Endothelial cell of umbilical vein (primary cell): ENCODE results near the gene RAB11FIP3. TPM values are rescaled to one million over a fixed set of nuclear protein-coding genes. Genes with fewer than 3 reads are reported as not detected.

Experiments used
- BruUV-seq: library from RNA; stranded (reverse); fragments of 400-500 nt; replicated peaks from 2 replicates; lab custom pipeline; 2021; lab: Mats Ljungman, UMichigan
- CTCF ChIA-PET: fragments of 300-600, 350-600 bp; sonication (Branson Sonifier 250); formaldehyde crosslinking; loops from one replicate; lab custom pipeline; 2021; ENCODE audit warnings: antibody characterized with exemption, inconsistent platforms; lab: Charles Lee
- POLR2A ChIA-PET: fragments of 300-600, 350-600 bp; sonication (Branson Sonifier 250); formaldehyde crosslinking; loops from one replicate; lab custom pipeline; 2021; ENCODE audit warnings: antibody characterized with exemption, inconsistent platforms; lab: Charles Lee
- DNase-seq: peaks from one replicate; pipeline ENCODE4 v3.0.0-alpha.2; 2011; ENCODE audit warnings: low read depth, low spot score
- FAIRE-seq: peaks from 2 replicates; lab custom pipeline; 2011; peaks lifted over from hg19 to GRCh38; lab: Jason Lieb, UNC
- H2AFZ ChIP-seq: 2 replicates; pipeline ENCODE4 v1.6.0; 2012; ENCODE audit warnings: low read depth, low read length, control low read depth, inconsistent platforms
- H3K27ac ChIP-seq: 2 replicates; pipeline ENCODE4 v1.5.1; 2011; ENCODE audit warnings: low read depth, mild to moderate bottlenecking, control low read depth, low read length, moderate library complexity; ENCODE audit not compliant: insufficient read depth
- H3K27me3 ChIP-seq, 2 experiments: 2 replicates each; pipeline versions ENCODE4 v1.6.0 to v1.6.1; 2011; ENCODE audit warnings: low read length in 2 of 2, mixed read lengths in 1 of 2; ENCODE audit not compliant: control insufficient read depth in 2 of 2, insufficient read depth in 2 of 2
- H3K36me3 ChIP-seq, 2 experiments: 2 replicates in 1 of 2; 3 replicates in 1 of 2; pipeline ENCODE4 v1.5.1; 2011; ENCODE audit warnings: low read length in 2 of 2, mild to moderate bottlenecking in 1 of 2, moderate library complexity in 1 of 2; ENCODE audit not compliant: control insufficient read depth in 2 of 2, insufficient read depth in 2 of 2; ENCODE audit errors: extremely low read depth in 1 of 2
- H3K4me1 ChIP-seq: 3 replicates; pipeline ENCODE4 v1.5.1; 2011; ENCODE audit warnings: mild to moderate bottlenecking, low read length; ENCODE audit not compliant: control insufficient read depth, insufficient read depth; ENCODE audit errors: extremely low read depth
- H3K4me2 ChIP-seq: 2 replicates; pipeline ENCODE4 v1.6.1; 2011; ENCODE audit warnings: low read length, control low read depth, mixed read lengths; ENCODE audit not compliant: insufficient read depth
- H3K4me3 ChIP-seq, 3 experiments: fragments of 200-600 bp in 1 of 3; sonication (generic), shearing (Covaris generic) in 1 of 3; replicated peaks in 1 of 3; 2 replicates each; pipeline ENCODE4 v1.5.1; 2011 to 2016; ENCODE audit warnings: control low read depth in 3 of 3, low read length in 3 of 3, mild to moderate bottlenecking in 2 of 3, inconsistent platforms in 1 of 3, low read depth in 1 of 3, moderate library complexity in 1 of 3; ENCODE audit not compliant: insufficient read depth in 1 of 3
- H3K79me2 ChIP-seq: 2 replicates; pipeline ENCODE4 v1.6.0; 2012; ENCODE audit warnings: low read length, inconsistent platforms; ENCODE audit not compliant: control insufficient read depth, insufficient read depth
- H3K9ac ChIP-seq: replicated peaks from 2 replicates; pipeline ENCODE3; 2011; ENCODE audit warnings: low read length, control low read depth; ENCODE audit not compliant: insufficient read depth; ENCODE audit errors: extremely low read depth
- H3K9me1 ChIP-seq: replicated peaks from 3 replicates; pipeline ENCODE4 v1.6.0; 2011; ENCODE audit warnings: mild to moderate bottlenecking, low read length; ENCODE audit not compliant: control insufficient read depth, insufficient read depth; ENCODE audit errors: extremely low read depth
- H3K9me3 ChIP-seq: replicated peaks from 2 replicates; pipeline ENCODE4 v1.5.1; 2012; ENCODE audit warnings: low read length, inconsistent platforms; ENCODE audit not compliant: control insufficient read depth, insufficient read depth
- H4K20me1 ChIP-seq: replicated peaks from 2 replicates; pipeline ENCODE3; 2011; ENCODE audit warnings: mild to moderate bottlenecking, low read length; ENCODE audit not compliant: control insufficient read depth, insufficient read depth; ENCODE audit errors: extremely low read depth
- MYC ChIP-seq: IDR thresholded peaks from one replicate; pipeline ENCODE4 v1.6.1; 2011; ENCODE audit warnings: mild to moderate bottlenecking, low read depth, low read length
- POLR2A ChIP-seq: IDR thresholded peaks from 2 replicates; pipeline ENCODE4 v1.6.1; 2012; ENCODE audit warnings: low read depth, mild to moderate bottlenecking, control low read depth, low read length
- POLR2AphosphoS5 ChIP-seq: IDR thresholded peaks from 2 replicates; pipeline ENCODE4 v1.6.1; 2012; ENCODE audit warnings: low read depth, mild to moderate bottlenecking, control low read depth, low read length, moderate library complexity; ENCODE audit not compliant: insufficient read depth
- dilution Hi-C: fragments of 300-500 bp; cut with MboI; formaldehyde crosslinking; loops from one replicate; pipeline ENCODE4 v1.15.0; 2019; ENCODE audit warnings: low sequenced_read_pairs; ENCODE audit not compliant: extremely low pct_ligation_motif_present
- intact Hi-C: fragments of 100-400 bp; cut with micrococcal nuclease; formaldehyde crosslinking; loops from one replicate; pipeline ENCODE4 v1.10.0; 2022
- polyA plus RNA-seq, 4 experiments: library from polyadenylated mRNA; depleted of rRNA in 3 of 4; stranded (reverse) in 3 of 4; unstranded in 1 of 4; fragments of >200 nt; gene quantifications; 2 replicates each; pipeline versions ENCODE4 v1.2.1 to v1.2.3, GENCODE V29; 2011 to 2012; ENCODE audit warnings: missing spikeins in 1 of 4
- total RNA-seq: library from RNA; stranded (reverse); gene quantifications from 2 replicates; pipeline ENCODE4 v1.2.3, GENCODE V29; 2021
- TF ChIP-seq, protein P1 (sequence below): IDR thresholded peaks from 2 replicates; pipeline ENCODE4 v1.6.1; 2011; ENCODE audit not compliant: insufficient read depth, insufficient read length

Gene RAB11FIP3
- total and polyA plus RNA-seq, 2 donors (not counting 3 experiments of a cell fraction or from before 2014, with no cell fraction given), result 20.5 to 75.9 TPM

DNA sequence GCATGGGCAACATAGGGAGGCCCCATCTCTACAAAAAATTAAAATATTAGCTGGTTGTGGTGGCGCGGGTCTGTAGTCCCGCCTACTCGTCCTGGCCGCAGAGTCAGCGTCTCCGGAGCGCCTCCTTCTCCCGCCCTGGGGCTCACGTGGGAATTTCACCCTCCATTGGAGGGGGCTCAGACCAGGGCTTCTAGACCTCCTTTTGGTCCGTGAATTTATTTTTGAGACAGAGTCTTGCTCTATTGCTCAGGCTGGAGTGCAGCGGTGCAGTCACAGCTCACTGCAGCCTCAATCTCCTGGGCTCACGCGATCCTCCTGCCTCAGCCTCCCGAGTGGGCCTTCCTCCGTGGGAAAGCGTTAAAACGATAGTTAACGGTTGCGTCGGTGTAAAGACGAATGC is 28.8 kb upstream of the RAB11FIP3 start:
- dilution Hi-C loops (no loop called here), intact Hi-C loops (loop anchor here (1.0 to 2.0 kb wide), 2 partner anchors 12 to 130 kb away; partner anchors contain the start of gene CAPN15)
- H3K4me3 ChIP-seq, result peak overlapping the region in 2 of 3 experiments; percentile 57 to 72
- peak overlapping the region; percentile 71 for H3K9ac ChIP-seq
- ChIA-PET CTCF (interaction anchor here (0.8 kb wide), 2 partner anchors 28 to 101 kb away, joined by 3 read pairs; partner anchors contain the start of gene RAB11FIP3), POLR2A (interaction anchor here (0.6 kb wide), 1 partner anchor 9 kb away, joined by 3 read pairs; no protein-coding TSS in a partner anchor)
- H3K9me1 ChIP-seq, result no peaks in the 10 kb centered on the region
- no TSS peak for BruUV-seq
- H2AFZ ChIP-seq, result peak overlapping the region; percentile 77
- H3K4me2 ChIP-seq, result peak overlapping the region; percentile 67
- DNase-seq (peak; percentile 55), FAIRE-seq (peak; percentile 71)
- H3K27ac ChIP-seq, result no peak overlapping the region
- no peaks in the 10 kb centered on the region for H3K9me3 ChIP-seq
- peaks cover 5% of the 10 kb centered on the region for H3K79me2 ChIP-seq
- TF ChIP-seq, protein P1, sequence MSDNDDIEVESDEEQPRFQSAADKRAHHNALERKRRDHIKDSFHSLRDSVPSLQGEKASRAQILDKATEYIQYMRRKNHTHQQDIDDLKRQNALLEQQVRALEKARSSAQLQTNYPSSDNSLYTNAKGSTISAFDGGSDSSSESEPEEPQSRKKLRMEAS, result peak; percentile 18
- TF ChIP-seq MYC, result no peak
- H3K4me1 ChIP-seq, result peaks cover 10% of the 10 kb centered on the region
- H4K20me1 ChIP-seq, result no peaks in the 10 kb centered on the region
- H3K27me3 ChIP-seq, result no peaks in the 10 kb centered on the region
- peaks cover 0 to 7% of the 10 kb centered on the region in 2 experiments for H3K36me3 ChIP-seq

DNA sequence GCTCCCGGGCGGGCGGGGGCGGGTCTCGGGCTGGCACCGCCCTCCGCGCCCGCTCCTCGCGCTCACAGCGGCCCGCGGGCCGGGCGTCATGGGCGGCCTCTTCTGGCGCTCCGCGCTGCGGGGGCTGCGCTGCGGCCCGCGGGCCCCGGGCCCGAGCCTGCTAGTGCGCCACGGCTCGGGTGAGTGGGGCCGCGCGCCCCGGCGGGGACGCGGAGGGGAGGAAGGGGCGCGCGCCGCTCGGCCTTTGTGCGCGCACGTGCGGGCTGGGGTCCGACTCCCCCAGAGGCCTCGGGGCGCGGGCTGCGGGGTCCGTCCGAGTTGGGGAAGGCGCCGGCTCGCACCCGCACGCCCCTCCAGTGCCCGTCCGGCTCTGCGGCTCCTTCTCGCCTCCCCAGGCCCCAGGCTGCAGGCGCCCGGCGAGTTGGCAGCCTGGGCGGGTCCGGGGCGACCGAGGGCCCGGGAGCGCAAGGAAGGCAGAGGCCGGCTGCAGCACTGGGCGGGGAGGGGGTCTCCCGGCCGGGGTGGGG is 28.3 kb upstream of the RAB11FIP3 start, which contains the start of gene NME4:
NME4 (plus strand) TSS at position 65 of the 527 bp plus-strand sequence; CDS start at position 89, 24 bp downstream.
- H3K27ac ChIP-seq, result peak within 1 kb of the TSS; percentile 46
- POLR2A ChIA-PET, result no interaction called here
- H2AFZ ChIP-seq, result peak within 1 kb of the TSS; percentile 77
- TF ChIP-seq POLR2A (peak; percentile 40), MYC (no peak), POLR2AphosphoS5 (peak; percentile 71)
- TF ChIP-seq, protein P1, result no peak
- dilution Hi-C loops (no loop called here), intact Hi-C loops (loop anchor here (2.0 kb wide), 1 partner anchor 130 kb away; the partner anchor contains the start of gene CAPN15)
- CTCF ChIA-PET, result interaction anchor here (0.8 to 1.3 kb wide), 3 partner anchors 15 to 82 kb away, joined by 3 to 8 read pairs (median 3); partner anchors contain the start of genes PGAP6 and RAB11FIP3
- peaks cover 10% of the 10 kb centered on the region for H3K4me1 ChIP-seq
- peak within 1 kb of the TSS; percentile 36 to 72 (median 57) for H3K4me3 ChIP-seq
- no peaks in the 10 kb centered on the region for H3K27me3 ChIP-seq
- H3K79me2 ChIP-seq, result peaks cover 5% of the 10 kb centered on the region
- H3K9me1 ChIP-seq, result no peaks in the 10 kb centered on the region
- peaks cover 0 to 7% of the 10 kb centered on the region in 2 experiments for H3K36me3 ChIP-seq
- no TSS peak for BruUV-seq
- H3K9ac ChIP-seq, result peak within 1 kb of the TSS; percentile 71
- no peaks in the 10 kb centered on the region for H4K20me1 ChIP-seq
- DNase-seq, result peak; percentile 19
- no peaks in the 10 kb centered on the region for H3K9me3 ChIP-seq
- peak; percentile 12 for FAIRE-seq
- peak within 1 kb of the TSS; percentile 67 for H3K4me2 ChIP-seq
